ENCODE results near the gene SLAMF8. TPM values are rescaled to one million over a fixed set of nuclear protein-coding genes. Genes with fewer than 3 reads are reported as not detected.
A peak's percentile ranks its signal among the peaks of the same experiment; 100 is the strongest.

Gene SLAMF8
- polyA plus RNA-seq, 1 donor from 2014 or later, result not detected

- H3K9me3 ChIP-seq (ENCODE audit: low read length), result no peaks in the 10 kb centered on the region
- no peak for TF ChIP-seq SMC3 (conservative IDR thresholded peaks at IDR 0.05; ENCODE audit: poor library complexity)
- no peak for TF ChIP-seq POLR2AphosphoS5 (IDR thresholded peaks at IDR 0.05)
- no peak for TF ChIP-seq EP300 (conservative IDR thresholded peaks at IDR 0.05; ENCODE audit: poor library complexity, severe bottlenecking)
- no peak for TF ChIP-seq REST (IDR thresholded peaks at IDR 0.05; ENCODE audit: borderline replicate concordance)
- no peak for TF ChIP-seq RAD21 (conservative IDR thresholded peaks at IDR 0.05)
- TF ChIP-seq TAF1 (IDR thresholded peaks at IDR 0.05; ENCODE audit: low read depth), result no peak
- TF ChIP-seq CTCF (IDR thresholded peaks at IDR 0.05; ENCODE audit: poor library complexity, severe bottlenecking), result no peak
- TF ChIP-seq MXI1 (conservative IDR thresholded peaks at IDR 0.05; ENCODE audit: poor library complexity, severe bottlenecking), result no peak
- H3K4me2 ChIP-seq (ENCODE audit: low read length), result no peak overlapping the region
- H4K20me1 ChIP-seq (ENCODE audit: insufficient read depth), result no peaks in the 10 kb centered on the region
- H3F3A ChIP-seq (ENCODE audit: insufficient read depth, low read length, poor library complexity, severe bottlenecking), result no peaks in the 10 kb centered on the region
- no peak overlapping the region for H3K27ac ChIP-seq (ENCODE audit: low read length)
- H3K79me2 ChIP-seq (replicated peaks; ENCODE audit: insufficient read depth, low read length), result no peaks in the 10 kb centered on the region
- H3K36me3 ChIP-seq (ENCODE audit: insufficient read depth, low read length), result no peaks in the 10 kb centered on the region
- no peak overlapping the region for H3K9ac ChIP-seq (ENCODE audit: low read length)
- H3K9me2 ChIP-seq (ENCODE audit: insufficient read depth, low read length), result no peaks in the 10 kb centered on the region
- peaks cover 18% of the 10 kb centered on the region for H3K27me3 ChIP-seq (ENCODE audit: insufficient read depth, low read depth, low read length)
- H3K4me3 ChIP-seq (ENCODE audit: low read length), result no peak overlapping the region
- H2AFZ ChIP-seq (ENCODE audit: low read depth, low read length), result no peak overlapping the region
These were observed 47.2 kb upstream of the SLAMF8 start for GRCh38 chr1:159779403-159779851.

- no peak for TF ChIP-seq REST (IDR thresholded peaks at IDR 0.05; ENCODE audit: borderline replicate concordance)
- TF ChIP-seq TAF1 (IDR thresholded peaks at IDR 0.05; ENCODE audit: low read depth), result no peak
- peak; percentile 92 for TF ChIP-seq SMC3 (conservative IDR thresholded peaks at IDR 0.05; ENCODE audit: poor library complexity)
- TF ChIP-seq MXI1 (conservative IDR thresholded peaks at IDR 0.05; ENCODE audit: poor library complexity, severe bottlenecking), result peak; percentile 88
- TF ChIP-seq RAD21 (conservative IDR thresholded peaks at IDR 0.05), result peak; percentile 85
- TF ChIP-seq EP300 (conservative IDR thresholded peaks at IDR 0.05; ENCODE audit: poor library complexity, severe bottlenecking), result peak; percentile 29
- no peak for TF ChIP-seq POLR2AphosphoS5 (IDR thresholded peaks at IDR 0.05)
- no peak for TF ChIP-seq EZH2 (IDR thresholded peaks at IDR 0.05; ENCODE audit: borderline replicate concordance, insufficient read depth, low read length, poor library complexity, severe bottlenecking)
- peak; percentile 95 for TF ChIP-seq CTCF (IDR thresholded peaks at IDR 0.05; ENCODE audit: poor library complexity, severe bottlenecking)
- peaks cover 18% of the 10 kb centered on the region for H3K27me3 ChIP-seq (ENCODE audit: insufficient read depth, low read depth, low read length)
- peak within 1 kb of the TSS; percentile 63 for H2AFZ ChIP-seq (ENCODE audit: low read depth, low read length)
- H3K79me2 ChIP-seq (replicated peaks; ENCODE audit: insufficient read depth, low read length), result no peaks in the 10 kb centered on the region
- H4K20me1 ChIP-seq (ENCODE audit: insufficient read depth), result no peaks in the 10 kb centered on the region
- H3K9me2 ChIP-seq (ENCODE audit: insufficient read depth, low read length), result no peaks in the 10 kb centered on the region
- no peak within 1 kb of the TSS for H3K27ac ChIP-seq (ENCODE audit: low read length)
- peak within 1 kb of the TSS; percentile 73 for H3K4me3 ChIP-seq (ENCODE audit: low read length)
- H3K9me3 ChIP-seq (ENCODE audit: low read length), result no peaks in the 10 kb centered on the region
- H3F3A ChIP-seq (ENCODE audit: insufficient read depth, low read length, poor library complexity, severe bottlenecking), result no peaks in the 10 kb centered on the region
- no peak within 1 kb of the TSS for H3K9ac ChIP-seq (ENCODE audit: low read length)
- H3K4me2 ChIP-seq (ENCODE audit: low read length), result peak within 1 kb of the TSS; percentile 49
- H3K36me3 ChIP-seq (ENCODE audit: insufficient read depth, low read length), result no peaks in the 10 kb centered on the region
These were observed 45.8 kb upstream of the SLAMF8 start, which contains the start of gene DUSP23 for GRCh38 chr1:159780583-159781582. Gene DUSP23, plus strand, starts transcription at chr1:159780962. Its CDS starts 139 bp downstream, at chr1:159781101.

Data from neural cell (in vitro differentiated cells).